GM18873 (cell line): ENCODE data around the gene INTS14.
"Not testable (repeated sequence)": the region's sequence is repeated elsewhere in the genome, so short reads cannot be mapped to it uniquely, and the experiment has no call there.

Experiments
- ATAC-seq: cut with Tn5 transposase; IDR thresholded peaks from one replicate; pipeline ENCODE4 v1.9.1; 2021; ENCODE audit warnings: mild to moderate bottlenecking, moderate library complexity, moderate number of reproducible peaks; ENCODE audit not compliant: unreplicated experiment, low FRiP score

The INTS14 gene

GRCh38 chr15:65583701-65584100, 27.2 kb downstream of the INTS14 start:
- no peak for ATAC-seq

DNA sequence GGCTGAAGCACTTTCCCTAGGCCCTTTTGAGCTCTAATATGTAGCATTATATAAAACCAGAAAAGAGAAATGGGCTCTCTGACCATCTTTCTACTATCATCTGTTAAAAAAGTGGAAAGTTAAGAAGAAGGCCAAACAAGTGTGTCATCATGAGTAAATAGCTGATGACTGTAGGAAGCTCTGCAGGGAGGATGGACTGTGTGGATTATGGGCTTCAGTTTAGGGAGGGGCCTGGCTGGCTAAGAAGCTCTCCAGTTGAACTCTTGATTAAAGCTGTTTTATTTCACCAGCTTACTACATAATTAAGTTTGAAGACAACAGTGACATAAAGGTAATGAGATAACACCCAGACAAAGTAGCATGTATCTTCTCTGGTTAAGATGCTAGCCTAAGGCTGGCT, 30.6 kb downstream of the INTS14 start:
- ATAC-seq = no peak

GRCh38 chr15:65579762-65580161, 31.2 kb downstream of the INTS14 start:
- no peak for ATAC-seq

DNA sequence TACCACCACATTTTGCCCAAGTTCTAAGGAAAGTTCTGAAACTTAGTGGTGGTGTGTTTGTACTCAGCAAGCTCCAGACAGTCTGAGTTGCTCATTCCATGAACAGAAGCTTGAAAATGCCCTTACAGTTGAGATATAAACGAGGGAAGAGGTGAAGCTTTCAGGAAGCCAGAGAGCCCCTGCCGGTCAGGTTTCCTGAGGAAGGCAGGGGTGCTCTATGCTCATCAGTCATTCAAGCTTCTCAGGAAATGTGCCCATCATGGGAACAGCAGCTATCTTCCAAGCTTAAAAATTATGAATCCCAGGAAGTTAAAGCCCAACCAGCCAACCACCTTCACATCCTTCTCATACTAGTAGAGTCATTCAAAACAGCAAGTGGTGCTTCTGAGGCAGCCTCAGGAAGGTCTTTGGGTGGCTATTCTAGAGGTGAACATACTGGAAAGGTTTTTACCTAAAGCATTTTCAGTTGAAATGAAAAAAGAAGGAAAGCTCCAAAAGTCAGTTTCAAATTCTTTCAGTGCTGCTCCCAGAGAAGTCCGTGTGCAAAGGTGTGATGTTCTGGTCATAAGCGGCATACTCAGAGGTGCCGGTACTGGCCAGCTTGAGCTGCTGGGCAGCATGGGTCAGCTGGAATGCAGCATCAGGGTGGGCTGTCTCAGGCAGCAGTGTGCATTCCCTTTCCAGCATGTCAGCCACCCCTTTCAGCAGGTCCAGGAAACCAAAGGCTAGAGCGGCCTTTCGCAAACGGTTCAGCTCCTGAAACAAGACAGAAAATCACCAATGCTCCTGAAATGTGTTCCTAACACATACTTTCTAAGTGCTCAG, 31.8 kb downstream of the INTS14 start:
- ATAC-seq = no peak

DNA sequence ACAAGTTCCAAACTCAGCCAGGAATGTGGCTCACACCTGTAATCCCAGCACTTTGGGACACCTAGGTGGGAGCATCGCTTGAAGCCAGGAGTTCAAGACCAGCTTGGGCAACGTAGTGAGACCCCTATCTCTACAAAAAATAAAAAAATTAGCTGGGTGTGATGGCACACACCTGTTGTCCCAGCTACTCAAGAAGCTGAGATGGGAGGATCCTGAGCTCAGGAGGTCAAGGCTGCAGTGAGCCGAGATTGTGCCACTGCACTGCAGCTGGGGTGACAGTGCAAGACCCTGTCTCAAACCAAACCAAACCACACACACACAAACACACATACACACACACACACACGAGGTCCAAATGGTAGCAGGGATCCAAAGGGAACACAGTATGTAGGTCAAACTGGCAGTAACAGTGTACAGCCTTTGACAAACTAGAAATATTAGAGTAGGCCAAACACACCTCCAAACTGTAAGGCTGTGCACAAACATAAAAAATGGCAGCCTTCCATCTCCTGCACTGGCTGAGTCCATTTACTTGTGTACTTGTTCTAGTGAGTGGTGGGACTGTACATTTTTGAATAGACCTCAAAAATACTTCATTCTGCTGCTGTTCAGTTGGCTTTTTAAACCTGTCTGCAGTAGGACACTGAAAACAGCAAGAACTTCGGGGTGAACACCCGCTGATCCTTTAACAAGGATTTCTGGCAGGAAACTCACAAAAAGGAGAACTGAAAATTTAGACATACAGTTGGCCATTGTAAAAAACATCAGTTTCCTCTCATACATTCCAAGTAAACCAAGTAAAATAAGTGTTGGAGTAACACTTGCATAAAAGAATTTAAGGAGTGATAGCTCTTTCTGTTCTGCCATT, 33.6 kb downstream of the INTS14 start:
- ATAC-seq = no peak

DNA sequence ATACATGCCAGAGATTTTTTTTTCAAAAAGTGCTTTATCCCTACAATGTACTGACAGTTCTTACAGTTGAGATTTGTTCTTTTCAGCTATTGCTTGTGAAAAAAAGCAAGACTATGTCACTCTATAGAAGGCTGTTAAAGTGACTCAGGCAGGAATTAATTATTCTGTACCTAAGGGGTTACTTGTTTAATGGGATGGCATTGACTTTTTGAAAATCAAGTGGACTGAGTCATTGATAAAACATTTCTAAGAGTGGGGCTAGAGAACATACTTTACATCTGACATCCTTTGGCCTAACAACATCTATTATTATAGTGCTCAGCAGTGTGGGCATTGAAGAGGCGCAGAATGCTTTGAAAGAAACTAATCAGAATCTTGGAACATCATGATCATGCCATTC, 34.3 kb downstream of the INTS14 start:
- no peak for ATAC-seq

DNA sequence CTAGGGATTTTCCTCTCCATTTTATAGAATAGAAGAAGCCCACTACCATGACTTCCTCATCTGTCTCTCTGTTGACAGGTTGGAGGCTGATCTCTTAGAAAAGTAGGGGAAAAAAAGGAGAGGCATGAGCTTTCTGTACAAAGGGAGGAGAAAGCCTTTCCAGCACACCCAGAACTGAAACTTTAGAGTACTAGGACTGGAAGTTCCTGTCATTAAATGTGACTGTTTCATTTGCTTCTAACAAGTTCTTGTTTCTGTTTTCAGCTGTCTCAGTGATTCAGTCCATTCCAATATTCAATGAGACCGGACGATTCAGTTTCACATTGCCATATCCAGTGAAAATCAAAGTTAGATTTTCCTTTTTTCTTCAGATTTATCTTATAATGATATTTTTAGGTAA, 39.0 kb downstream of the INTS14 start:
- no peak for ATAC-seq

DNA sequence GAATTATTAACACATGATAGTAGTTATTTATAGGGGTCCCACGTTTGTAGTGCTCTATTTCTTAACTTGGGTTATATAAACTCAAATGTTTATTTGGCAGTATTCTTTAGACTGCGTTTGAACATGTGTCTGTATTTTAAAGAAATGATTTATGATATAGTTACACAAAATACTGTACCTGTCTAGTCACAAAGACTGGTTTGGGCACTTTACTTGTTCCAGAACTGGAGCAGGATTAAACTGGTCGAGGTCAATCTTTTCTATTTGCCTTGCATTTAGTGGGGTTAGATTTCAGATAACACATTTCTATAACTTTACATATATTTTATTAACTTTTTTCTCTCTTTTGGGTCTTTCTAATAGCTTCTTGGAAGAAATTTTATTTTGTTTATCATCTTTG, 41.2 kb downstream of the INTS14 start:
- no peak for ATAC-seq

- ATAC-seq = no peak
Measured at GRCh38 chr15:65561934-65562333, 49.0 kb downstream of the INTS14 start.

- no peak for ATAC-seq
Measured at GRCh38 chr15:65559941-65560340, 51.0 kb downstream of the INTS14 start.

DNA sequence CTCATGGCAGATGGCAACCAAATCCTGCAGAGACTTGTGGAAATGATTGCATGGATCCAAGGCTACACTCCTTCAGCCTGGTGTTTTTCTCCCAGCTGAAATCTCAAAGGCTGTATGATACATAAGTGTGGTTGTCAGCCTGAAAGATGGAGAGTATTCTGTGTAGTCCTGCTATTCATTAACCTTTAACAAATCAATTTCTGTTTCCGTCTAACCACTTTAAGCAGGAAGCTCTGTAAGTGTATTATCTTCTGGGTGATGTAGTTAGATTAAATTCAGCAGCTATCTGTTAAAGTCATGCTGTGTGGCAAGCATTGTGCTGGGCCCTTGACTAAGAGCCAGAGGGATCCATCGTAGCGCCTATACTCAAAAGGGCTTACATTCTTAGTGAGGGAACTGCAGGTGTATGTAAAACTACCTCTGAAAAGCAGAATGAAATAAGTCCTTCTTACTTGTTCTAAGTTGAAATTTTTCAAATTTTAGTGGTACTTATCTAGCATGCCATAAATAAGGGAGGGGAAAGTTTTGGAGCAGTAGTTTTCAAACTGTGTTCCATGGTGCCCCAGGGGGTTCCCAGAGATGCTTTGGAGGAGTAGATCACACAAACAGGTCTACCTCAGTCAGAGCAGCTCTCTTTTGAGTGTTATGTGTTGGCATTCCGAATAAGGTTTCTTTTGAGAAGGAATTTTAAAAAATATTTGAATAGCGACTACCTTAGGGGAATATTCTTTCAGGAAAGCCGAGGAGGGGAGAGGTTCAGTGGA, 51.8 kb downstream of the INTS14 start:
- ATAC-seq = no peak

- ATAC-seq = no peak
Measured at GRCh38 chr15:65558336-65558735, 52.6 kb downstream of the INTS14 start.

DNA sequence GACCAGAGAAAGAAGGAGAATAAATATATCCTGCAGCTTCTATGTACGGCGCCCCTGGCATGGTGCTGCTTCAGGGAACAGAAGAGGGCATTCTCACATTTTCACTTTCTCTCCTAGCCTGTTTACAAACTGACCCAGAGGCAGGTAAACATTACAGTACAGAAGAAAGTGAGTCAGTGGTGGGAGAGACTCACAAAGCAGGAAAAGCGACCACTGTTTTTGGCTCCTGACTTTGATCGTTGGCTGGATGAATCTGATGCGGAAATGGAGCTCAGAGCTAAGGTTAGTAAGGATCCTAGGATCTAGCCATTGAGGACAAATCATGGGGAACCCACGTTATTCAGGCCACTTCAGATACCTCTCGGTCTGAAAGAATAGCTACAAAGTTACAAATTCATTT, 54.3 kb downstream of the INTS14 start:
- no peak for ATAC-seq

- ATAC-seq = no peak
Measured at GRCh38 chr15:65553691-65554090, 57.2 kb downstream of the INTS14 start.

- ATAC-seq = not testable (repeated sequence)
Measured at GRCh38 chr15:65552851-65553250, 58.1 kb downstream of the INTS14 start.

- ATAC-seq = no peak
Measured at GRCh38 chr15:65551183-65551582, 59.7 kb downstream of the INTS14 start.

DNA sequence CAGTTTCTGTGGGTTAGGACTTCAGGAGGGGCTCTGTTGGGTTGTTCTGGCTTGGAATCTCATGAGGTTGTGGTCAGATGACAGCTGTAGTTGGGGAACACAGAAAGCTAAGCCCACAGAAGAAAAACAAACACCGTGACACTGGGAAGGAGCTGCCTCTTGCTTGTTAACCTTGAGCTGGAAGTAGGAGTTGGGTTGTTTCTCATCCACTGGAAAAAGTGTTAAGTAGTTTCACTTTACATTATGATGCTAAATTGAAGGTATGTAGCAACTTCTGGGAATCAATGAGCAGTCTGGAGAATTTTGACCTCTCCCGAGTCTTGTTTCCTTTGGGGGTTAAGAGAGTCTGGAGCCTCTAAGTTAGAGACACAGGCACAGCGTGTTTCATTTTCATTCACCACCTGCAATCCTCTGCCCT, 60.2 kb downstream of the INTS14 start:
- no peak for ATAC-seq

DNA sequence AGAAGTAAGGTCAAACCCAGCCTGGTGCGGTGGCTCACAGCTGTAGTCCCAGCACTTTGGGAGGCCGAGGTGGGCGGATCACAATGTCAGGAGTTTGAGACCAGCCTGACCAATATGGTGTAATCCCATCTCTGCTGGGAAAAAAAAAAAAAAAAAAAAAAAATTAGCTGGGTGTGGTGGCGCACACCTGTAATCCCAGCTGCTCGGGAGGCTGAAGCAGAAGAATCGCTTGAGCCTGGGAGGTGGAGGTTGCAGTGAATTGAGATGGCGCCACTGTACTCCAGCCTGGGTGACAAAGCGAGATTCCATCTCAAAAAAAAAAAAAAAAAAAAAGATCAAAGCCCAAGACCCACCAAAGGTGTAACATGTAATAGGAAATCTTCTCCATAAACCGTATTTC, 61.6 kb downstream of the INTS14 start:
- not testable (repeated sequence) for ATAC-seq

DNA sequence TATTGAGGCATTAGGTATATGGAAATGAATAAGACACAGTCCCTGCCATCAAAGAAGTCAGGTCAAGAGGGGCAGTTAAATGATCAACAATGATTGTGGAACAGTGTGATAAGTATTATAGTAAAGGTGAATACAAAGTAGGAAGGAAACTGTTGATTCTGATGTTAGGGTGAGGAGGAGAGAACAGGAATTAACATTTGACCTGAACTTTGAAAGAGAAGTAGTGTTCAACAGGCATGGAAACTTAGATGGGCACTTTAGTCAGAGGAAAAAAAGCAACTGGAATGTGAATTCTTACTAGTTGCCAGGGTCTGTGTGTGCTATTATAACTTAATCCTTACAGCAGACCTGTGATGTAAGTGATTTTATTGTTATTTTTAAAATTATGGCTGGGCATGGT, 63.1 kb downstream of the INTS14 start:
- no peak for ATAC-seq

DNA sequence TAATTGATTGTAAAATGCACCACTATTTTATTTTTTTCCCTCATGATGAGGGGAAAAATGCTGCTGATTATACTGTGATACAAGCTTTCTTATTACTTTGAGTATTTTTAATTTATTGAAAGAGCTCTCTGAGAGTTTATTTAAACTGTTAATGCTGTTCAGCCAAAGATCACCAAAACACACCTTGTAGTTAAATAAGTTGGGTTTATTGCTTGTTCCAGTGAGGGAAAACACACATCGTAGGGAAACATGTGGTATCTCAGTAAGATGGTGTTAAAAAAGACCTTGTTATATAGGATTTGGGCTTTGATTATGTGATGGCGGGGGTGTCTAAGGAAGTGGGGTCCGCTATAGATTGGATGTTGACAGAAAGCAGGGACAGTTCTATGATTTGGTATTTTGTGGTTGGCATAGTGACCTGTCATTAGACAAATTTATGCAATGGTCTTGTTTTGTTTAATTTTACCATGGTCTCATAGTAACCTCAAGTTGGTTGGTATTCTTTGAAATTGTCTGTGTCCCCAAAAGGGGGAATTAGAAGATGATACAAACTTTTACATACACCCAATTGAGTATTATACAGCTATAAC, 69.6 kb downstream of the INTS14 start:
- ATAC-seq = no peak

- ATAC-seq = no peak
Measured at GRCh38 chr15:65540314-65540713, 70.6 kb downstream of the INTS14 start.
